H9 (cell line): ENCODE data around the gene RNASE9. TPM values are rescaled to one million over a fixed set of nuclear protein-coding genes. Genes with fewer than 3 reads are reported as not detected.

Experiments used
- DNase-seq: peaks from one replicate; pipeline ENCODE4 v3.0.0-alpha.2; 2017
- H2AFZ ChIP-seq: one replicate; pipeline ENCODE4 v1.6.1; 2013; ENCODE audit warnings: mild to moderate bottlenecking, low read length, control low read depth, moderate library complexity
- H2AK5ac ChIP-seq: 2 replicates; pipeline ENCODE4 v1.6.1; 2013; ENCODE audit warnings: low read length, control low read depth, mixed read lengths; ENCODE audit not compliant: insufficient read length
- H2BK120ac ChIP-seq: one replicate; pipeline ENCODE4 v1.6.1; 2013; ENCODE audit warnings: low read depth, mild to moderate bottlenecking, low read length, control low read depth, inconsistent platforms; ENCODE audit not compliant: poor library complexity, severe bottlenecking
- H2BK12ac ChIP-seq: 2 replicates; pipeline ENCODE4 v1.6.1; 2013; ENCODE audit warnings: low read length, control low read depth, mixed read lengths, low read depth; ENCODE audit not compliant: insufficient read length
- H2BK15ac ChIP-seq: 2 replicates; pipeline ENCODE4 v1.6.1; 2013; ENCODE audit warnings: low read depth, low read length, control low read depth
- H2BK20ac ChIP-seq: one replicate; pipeline ENCODE4 v1.6.1; 2013; ENCODE audit warnings: low read depth, mild to moderate bottlenecking, low read length, control low read depth, inconsistent platforms; ENCODE audit not compliant: poor library complexity, severe bottlenecking
- H2BK5ac ChIP-seq: 2 replicates; pipeline ENCODE4 v1.6.1; 2013; ENCODE audit warnings: low read length, control low read depth, mixed read lengths; ENCODE audit not compliant: insufficient read length
- H3K14ac ChIP-seq: 2 replicates; pipeline ENCODE4 v1.6.1; 2013; ENCODE audit warnings: low read length, control low read depth; ENCODE audit not compliant: insufficient read depth
- H3K18ac ChIP-seq: 2 replicates; pipeline ENCODE4 v1.6.1; 2013; ENCODE audit warnings: low read depth, mild to moderate bottlenecking, mixed read lengths, low read length, control low read depth; ENCODE audit not compliant: insufficient read length
- H3K23ac ChIP-seq: 2 replicates; pipeline ENCODE4 v1.6.1; 2013; ENCODE audit warnings: low read length, control low read depth, mixed read lengths, low read depth; ENCODE audit not compliant: insufficient read length
- H3K23me2 ChIP-seq: 2 replicates; pipeline ENCODE4 v1.6.1; 2013; ENCODE audit warnings: low read depth, mild to moderate bottlenecking, mixed read lengths, low read length, control low read depth; ENCODE audit not compliant: insufficient read length, poor library complexity, severe bottlenecking
- H3K27ac ChIP-seq: 2 replicates; pipeline ENCODE4 v1.5.1; 2013; ENCODE audit warnings: low read length, control low read depth, mixed read lengths, low read depth; ENCODE audit not compliant: insufficient read length
- H3K27me3 ChIP-seq: 2 replicates; pipeline ENCODE4 v1.6.1; 2013; ENCODE audit warnings: low read length, control low read depth, inconsistent platforms; ENCODE audit not compliant: insufficient read depth
- H3K4ac ChIP-seq: 2 replicates; pipeline ENCODE4 v1.6.1; 2013; ENCODE audit warnings: low read depth, mild to moderate bottlenecking, control low read depth, inconsistent platforms, low read length, moderate library complexity
- H3K4me1 ChIP-seq: 2 replicates; pipeline ENCODE4 v1.6.1; 2013; ENCODE audit warnings: low read length, control low read depth, inconsistent platforms; ENCODE audit not compliant: insufficient read depth
- H3K4me2 ChIP-seq: 2 replicates; pipeline ENCODE4 v1.6.1; 2013; ENCODE audit warnings: low read length, control low read depth, mixed read lengths; ENCODE audit not compliant: insufficient read length, insufficient read depth
- H3K56ac ChIP-seq: 2 replicates; pipeline ENCODE4 v1.6.1; 2013; ENCODE audit warnings: low read depth, mild to moderate bottlenecking, mixed read lengths, low read length, control low read depth; ENCODE audit not compliant: insufficient read length
- H3K79me1 ChIP-seq: 2 replicates; pipeline ENCODE4 v1.6.1; 2013; ENCODE audit warnings: low read depth, mild to moderate bottlenecking, moderate library complexity, low read length, control low read depth, inconsistent platforms; ENCODE audit not compliant: insufficient read depth, poor library complexity, severe bottlenecking
- H3K79me2 ChIP-seq: 2 replicates; pipeline ENCODE4 v1.6.1; 2013; ENCODE audit warnings: low read length, control low read depth, inconsistent platforms; ENCODE audit not compliant: insufficient read depth
- H3K9ac ChIP-seq: 2 replicates; pipeline ENCODE4 v1.6.1; 2013; ENCODE audit warnings: low read length, control low read depth, mixed read lengths; ENCODE audit not compliant: insufficient read length; ENCODE audit errors: extremely low read depth
- H3K9me3 ChIP-seq: one replicate; pipeline ENCODE4 v1.6.1; 2013; ENCODE audit warnings: low read depth, low read length, inconsistent platforms; ENCODE audit not compliant: control insufficient read depth
- H3T11ph ChIP-seq: one replicate; pipeline ENCODE4 v1.6.1; 2013; ENCODE audit warnings: mild to moderate bottlenecking, low read length, control low read depth, inconsistent platforms
- H4K20me1 ChIP-seq: one replicate; pipeline ENCODE4 v1.6.1; 2013; ENCODE audit not compliant: control insufficient read depth, insufficient read length, insufficient read depth
- H4K5ac ChIP-seq: 2 replicates; pipeline ENCODE4 v1.6.1; 2013; ENCODE audit warnings: low read depth, mild to moderate bottlenecking, mixed read lengths, low read length, control low read depth; ENCODE audit not compliant: insufficient read length
- H4K8ac ChIP-seq: replicated peaks from 2 replicates; pipeline ENCODE4 v1.6.1; 2013; ENCODE audit warnings: low read length, control low read depth, mixed read lengths, low read depth; ENCODE audit not compliant: insufficient read length
- H4K91ac ChIP-seq: 2 replicates; pipeline ENCODE4 v1.6.1; 2013; ENCODE audit warnings: low read depth, mild to moderate bottlenecking, moderate library complexity, mixed read lengths, low read length, control low read depth; ENCODE audit not compliant: insufficient read length
- H3K27ac Mint-ChIP-seq, 3 experiments: 2 replicates in 2 of 3; 3 replicates in 1 of 3; pipeline ENCODE4 v1.8.0; 2020 to 2021; ENCODE audit warnings: mixed read lengths in 3 of 3, mild to moderate bottlenecking in 1 of 3, moderate library complexity in 1 of 3
- H3K27me3 Mint-ChIP-seq: 2 replicates; pipeline ENCODE4 v1.8.0; 2021; ENCODE audit warnings: low read depth, mild to moderate bottlenecking, moderate library complexity, mixed read lengths
- H3K36me3 Mint-ChIP-seq, 3 experiments: 2 replicates in 2 of 3; 3 replicates in 1 of 3; pipeline ENCODE4 v1.8.0; 2020 to 2021; ENCODE audit warnings: low read depth in 3 of 3, mixed read lengths in 3 of 3; ENCODE audit not compliant: insufficient read depth in 1 of 3
- H3K4me1 Mint-ChIP-seq, 2 experiments: 2 replicates each; pipeline ENCODE4 v1.8.0; 2020; ENCODE audit warnings: mixed read lengths in 2 of 2
- H3K4me3 Mint-ChIP-seq, 2 experiments: 2 replicates in 1 of 2; 3 replicates in 1 of 2; pipeline ENCODE4 v1.8.0; 2020 to 2021; ENCODE audit warnings: mild to moderate bottlenecking in 2 of 2, mixed read lengths in 2 of 2, moderate library complexity in 1 of 2
- H3K9me3 Mint-ChIP-seq, 2 experiments: 2 replicates in 1 of 2; 3 replicates in 1 of 2; pipeline ENCODE4 v1.8.0; 2020; ENCODE audit warnings: mild to moderate bottlenecking in 2 of 2, mixed read lengths in 2 of 2, moderate library complexity in 1 of 2
- CTCF ChIP-seq: fragments of 200-600 bp; sonication (generic); conservative IDR thresholded peaks from 3 replicates; pipeline ENCODE4 v1.8.0; 2021; ENCODE audit warnings: antibody characterized with exemption, mild to moderate bottlenecking
- total RNA-seq: library from RNA; stranded (reverse); gene quantifications from 2 replicates; pipeline ENCODE4 v1.2.1, GENCODE V29; 2021

The RNASE9 gene
- total RNA-seq, 1 experiment from 2014 or later, result not detected

GRCh38 chr14:20583142-20583541 lies 22.3 kb upstream of the RNASE9 start:
- Mint-ChIP-seq H3K9me3 (no peaks in the 10 kb centered on the region; a peak in 1 of 5 replicates), H3K27ac (no peak overlapping the region), H3K27me3 (no peaks in the 10 kb centered on the region), H3K4me1 (peaks cover 59 to 68% of the 10 kb centered on the region in 2 experiments), H3K36me3 (no peaks in the 10 kb centered on the region), H3K4me3 (no peak overlapping the region)
- no peak overlapping the region for H2BK15ac ChIP-seq
- no peak overlapping the region for H4K91ac ChIP-seq
- H3K27me3 ChIP-seq, result no peaks in the 10 kb centered on the region
- H3T11ph ChIP-seq, result no peak overlapping the region
- H4K8ac ChIP-seq, result no peak overlapping the region
- no peak overlapping the region for H4K5ac ChIP-seq
- no peak overlapping the region for H3K4me2 ChIP-seq
- H3K27ac ChIP-seq, result no peak overlapping the region
- H2BK5ac ChIP-seq, result no peak overlapping the region
- no peak overlapping the region for H3K18ac ChIP-seq
- H2BK120ac ChIP-seq, result no peak overlapping the region
- no peak overlapping the region for H3K56ac ChIP-seq
- H3K79me2 ChIP-seq, result no peaks in the 10 kb centered on the region
- H2AK5ac ChIP-seq, result no peak overlapping the region
- TF ChIP-seq CTCF, result no peak
- no peak overlapping the region for H2AFZ ChIP-seq
- no peak overlapping the region for H3K14ac ChIP-seq
- H3K4me1 ChIP-seq, result peaks cover 22% of the 10 kb centered on the region; the same call in 1 of the 2 replicates
- no peak overlapping the region for H2BK20ac ChIP-seq
- no peaks in the 10 kb centered on the region for H3K79me1 ChIP-seq
- no peak overlapping the region for H2BK12ac ChIP-seq
- H3K4ac ChIP-seq, result no peak overlapping the region
- H4K20me1 ChIP-seq, result no peaks in the 10 kb centered on the region
- H3K9ac ChIP-seq, result no peak overlapping the region
- H3K23me2 ChIP-seq, result no peaks in the 10 kb centered on the region
- DNase-seq, result no peak
- H3K9me3 ChIP-seq, result no peaks in the 10 kb centered on the region
- H3K23ac ChIP-seq, result no peak overlapping the region
